PFSK-1 (cell line): Measurements from ENCODE around the gene POLR1F. TPM values are rescaled to one million over a fixed set of nuclear protein-coding genes. Genes with fewer than 3 reads are reported as not detected.

Source experiments
- FOXP2 ChIP-seq: optimal IDR thresholded peaks from 2 replicates; pipeline ENCODE3; 2011; ENCODE audit warnings: borderline replicate concordance, control low read depth, inconsistent platforms; ENCODE audit not compliant: insufficient read depth; ENCODE audit errors: extremely low read length, extremely low read depth
- POLR2AphosphoS5 ChIP-seq: IDR thresholded peaks from 2 replicates; pipeline ENCODE4 v1.6.1; 2012; ENCODE audit warnings: low read depth, mild to moderate bottlenecking, control low read depth, low read length, moderate library complexity
- SIN3A ChIP-seq: IDR thresholded peaks from 2 replicates; pipeline ENCODE4 v1.6.1; 2012; ENCODE audit warnings: mild to moderate bottlenecking, low read length, moderate library complexity, borderline replicate concordance; ENCODE audit not compliant: insufficient read depth
- TAF1 ChIP-seq: IDR thresholded peaks from 2 replicates; pipeline ENCODE4 v1.6.1; 2012; ENCODE audit warnings: low read length, control low read depth, borderline replicate concordance; ENCODE audit not compliant: insufficient read depth
- polyA plus RNA-seq: library from polyadenylated mRNA; unstranded; fragments of >200 nt; gene quantifications from one replicate; pipeline ENCODE4 v1.2.1, GENCODE V29; 2012; ENCODE audit warnings: low read depth, missing spikeins; ENCODE audit not compliant: insufficient read length
- TF ChIP-seq, protein P1 (sequence below), 2 experiments: IDR thresholded peaks; 2 replicates each; pipeline versions ENCODE4 v1.6.1 to v1.8.0; 2011 to 2012; ENCODE audit warnings: low read depth in 2 of 2, low read length in 2 of 2, control low read depth in 1 of 2, inconsistent platforms in 1 of 2, mild to moderate bottlenecking in 1 of 2, moderate library complexity in 1 of 2; ENCODE audit not compliant: insufficient read depth in 1 of 2

The POLR1F gene, protein sequence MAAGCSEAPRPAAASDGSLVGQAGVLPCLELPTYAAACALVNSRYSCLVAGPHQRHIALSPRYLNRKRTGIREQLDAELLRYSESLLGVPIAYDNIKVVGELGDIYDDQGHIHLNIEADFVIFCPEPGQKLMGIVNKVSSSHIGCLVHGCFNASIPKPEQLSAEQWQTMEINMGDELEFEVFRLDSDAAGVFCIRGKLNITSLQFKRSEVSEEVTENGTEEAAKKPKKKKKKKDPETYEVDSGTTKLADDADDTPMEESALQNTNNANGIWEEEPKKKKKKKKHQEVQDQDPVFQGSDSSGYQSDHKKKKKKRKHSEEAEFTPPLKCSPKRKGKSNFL
- polyA plus RNA-seq = 5.7 TPM

DNA sequence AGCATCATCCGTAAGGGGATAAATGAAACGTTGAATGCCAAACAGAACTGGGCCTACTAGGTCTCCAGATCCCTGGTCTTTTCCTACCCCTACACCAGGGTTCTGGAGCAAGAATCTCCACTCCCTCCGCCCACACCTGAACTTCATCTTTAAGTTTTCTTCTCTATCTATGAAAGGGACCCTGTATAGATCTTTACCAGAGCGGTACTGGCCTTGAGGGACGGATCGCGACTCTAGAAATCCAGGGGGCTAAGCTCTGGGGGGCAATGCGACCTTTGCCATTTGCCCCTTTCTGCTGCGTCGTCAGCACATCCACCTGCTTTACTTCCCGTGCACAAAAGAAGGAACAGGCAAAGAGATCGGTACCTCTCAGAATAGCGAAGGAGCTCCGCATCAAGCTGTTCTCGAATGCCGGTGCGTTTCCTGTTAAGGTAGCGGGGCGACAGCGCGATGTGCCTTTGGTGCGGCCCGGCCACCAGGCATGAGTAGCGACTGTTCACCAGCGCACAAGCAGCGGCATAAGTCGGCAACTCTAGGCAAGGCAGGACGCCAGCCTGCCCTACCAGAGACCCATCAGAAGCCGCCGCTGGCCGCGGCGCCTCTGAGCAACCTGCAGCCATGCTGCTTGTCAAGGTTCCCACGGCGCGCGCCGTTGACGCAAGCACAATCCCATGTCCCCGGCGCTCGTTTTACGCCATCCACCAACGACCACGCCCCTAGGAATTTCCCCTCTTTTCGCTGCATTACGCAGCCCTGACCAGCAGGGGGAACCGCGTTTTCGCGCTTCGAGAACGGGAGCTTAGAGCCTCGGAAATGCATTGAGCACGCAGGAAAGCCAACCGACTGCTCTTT, at the start of gene POLR1F:
POLR1F (minus strand) TSS at position 641 of the 852 bp plus-strand sequence; CDS start at position 620, 21 bp downstream.
- TF ChIP-seq TAF1 (peak; percentile 93), POLR2AphosphoS5 (peak; percentile 88), SIN3A (peak; percentile 92; the same call in 1 of the 2 replicates), FOXP2 (no peak)
- TF ChIP-seq, protein P1, sequence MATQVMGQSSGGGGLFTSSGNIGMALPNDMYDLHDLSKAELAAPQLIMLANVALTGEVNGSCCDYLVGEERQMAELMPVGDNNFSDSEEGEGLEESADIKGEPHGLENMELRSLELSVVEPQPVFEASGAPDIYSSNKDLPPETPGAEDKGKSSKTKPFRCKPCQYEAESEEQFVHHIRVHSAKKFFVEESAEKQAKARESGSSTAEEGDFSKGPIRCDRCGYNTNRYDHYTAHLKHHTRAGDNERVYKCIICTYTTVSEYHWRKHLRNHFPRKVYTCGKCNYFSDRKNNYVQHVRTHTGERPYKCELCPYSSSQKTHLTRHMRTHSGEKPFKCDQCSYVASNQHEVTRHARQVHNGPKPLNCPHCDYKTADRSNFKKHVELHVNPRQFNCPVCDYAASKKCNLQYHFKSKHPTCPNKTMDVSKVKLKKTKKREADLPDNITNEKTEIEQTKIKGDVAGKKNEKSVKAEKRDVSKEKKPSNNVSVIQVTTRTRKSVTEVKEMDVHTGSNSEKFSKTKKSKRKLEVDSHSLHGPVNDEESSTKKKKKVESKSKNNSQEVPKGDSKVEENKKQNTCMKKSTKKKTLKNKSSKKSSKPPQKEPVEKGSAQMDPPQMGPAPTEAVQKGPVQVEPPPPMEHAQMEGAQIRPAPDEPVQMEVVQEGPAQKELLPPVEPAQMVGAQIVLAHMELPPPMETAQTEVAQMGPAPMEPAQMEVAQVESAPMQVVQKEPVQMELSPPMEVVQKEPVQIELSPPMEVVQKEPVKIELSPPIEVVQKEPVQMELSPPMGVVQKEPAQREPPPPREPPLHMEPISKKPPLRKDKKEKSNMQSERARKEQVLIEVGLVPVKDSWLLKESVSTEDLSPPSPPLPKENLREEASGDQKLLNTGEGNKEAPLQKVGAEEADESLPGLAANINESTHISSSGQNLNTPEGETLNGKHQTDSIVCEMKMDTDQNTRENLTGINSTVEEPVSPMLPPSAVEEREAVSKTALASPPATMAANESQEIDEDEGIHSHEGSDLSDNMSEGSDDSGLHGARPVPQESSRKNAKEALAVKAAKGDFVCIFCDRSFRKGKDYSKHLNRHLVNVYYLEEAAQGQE (IDR thresholded peaks at IDR 0.05; ENCODE audit: insufficient read depth in 1 of 2, low read depth in 2 of 2, low read length in 2 of 2) = peak in 1 of 2 experiments; percentile 49; a peak in 2 of 4 replicates

DNA sequence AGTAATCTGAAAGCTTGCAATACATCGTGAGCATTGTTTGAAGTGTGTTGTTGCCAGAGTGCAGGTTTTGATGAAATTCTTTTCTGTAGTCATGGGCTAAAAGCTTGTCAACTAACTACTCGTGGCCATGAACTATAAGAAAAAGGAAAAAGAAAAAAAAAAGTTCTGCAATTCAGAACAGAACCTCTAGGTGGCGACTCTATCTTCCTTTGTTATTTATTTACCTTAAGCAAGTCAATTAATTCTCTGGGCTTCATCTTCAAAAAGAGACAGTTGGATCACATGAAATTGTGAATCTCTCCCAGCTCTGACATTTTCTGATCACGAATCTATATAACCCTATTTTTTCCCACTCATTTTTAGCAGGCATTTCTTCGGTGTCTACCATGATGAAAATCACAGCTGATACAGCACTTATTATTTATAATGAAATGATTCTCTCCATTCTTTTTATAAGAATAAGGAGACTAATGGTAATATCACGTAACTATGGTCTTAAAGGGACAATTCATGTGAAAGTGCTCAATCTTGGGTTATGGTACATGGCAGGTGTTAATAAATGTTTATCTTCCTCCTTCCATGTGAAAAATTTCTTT, 45.8 kb upstream of the POLR1F start:
- TF ChIP-seq SIN3A = no peak
- TF ChIP-seq, protein P1 (IDR thresholded peaks at IDR 0.05; ENCODE audit: insufficient read depth in 1 of 2, low read depth in 2 of 2, low read length in 2 of 2) = no peak
- no peak for TF ChIP-seq TAF1
- TF ChIP-seq POLR2AphosphoS5 = no peak
- no peak for TF ChIP-seq FOXP2

DNA sequence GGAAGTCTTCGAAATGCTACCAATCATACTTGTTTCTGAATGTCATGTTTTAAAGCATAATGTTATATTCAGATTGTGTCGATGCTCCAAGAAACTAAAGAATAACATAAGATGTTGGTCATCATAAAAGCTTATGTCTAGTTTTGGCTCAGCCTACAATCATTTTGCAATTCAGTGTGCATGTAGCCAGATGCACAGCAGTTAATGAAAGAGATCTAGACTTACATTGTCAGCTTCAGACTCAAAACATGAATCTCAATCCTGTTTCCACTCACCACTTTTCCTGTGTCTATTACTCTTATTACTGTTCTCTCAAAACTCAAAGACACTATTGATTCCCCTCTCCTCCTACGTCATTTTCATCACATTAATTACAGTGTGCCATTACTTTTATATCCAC, 43.2 kb upstream of the POLR1F start:
- TF ChIP-seq SIN3A = no peak
- TF ChIP-seq, protein P1 (IDR thresholded peaks at IDR 0.05; ENCODE audit: insufficient read depth in 1 of 2, low read depth in 2 of 2, low read length in 2 of 2) = no peak
- no peak for TF ChIP-seq FOXP2
- TF ChIP-seq TAF1 = no peak
- TF ChIP-seq POLR2AphosphoS5 = no peak

DNA sequence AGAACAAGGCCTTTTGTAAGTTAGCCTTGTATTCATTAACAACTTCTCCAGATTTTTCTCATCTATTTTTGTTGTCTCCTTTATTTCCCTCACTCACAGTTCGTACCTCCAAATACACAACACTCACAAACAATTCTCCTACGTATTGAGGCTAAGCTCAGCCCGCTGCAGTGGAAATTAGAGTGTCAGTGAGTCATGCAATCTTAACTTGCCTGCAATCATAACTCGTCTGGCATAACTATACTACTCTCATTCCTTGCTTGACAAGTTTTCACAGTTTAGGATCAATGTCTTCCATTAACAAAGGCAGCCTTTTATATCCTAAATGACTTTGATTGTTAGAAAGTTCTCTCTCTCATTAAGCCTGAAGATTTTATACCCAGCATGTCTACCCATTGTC, 40.8 kb upstream of the POLR1F start:
- no peak for TF ChIP-seq FOXP2
- TF ChIP-seq, protein P1 (IDR thresholded peaks at IDR 0.05; ENCODE audit: insufficient read depth in 1 of 2, low read depth in 2 of 2, low read length in 2 of 2) = no peak
- no peak for TF ChIP-seq SIN3A
- TF ChIP-seq TAF1 = no peak
- no peak for TF ChIP-seq POLR2AphosphoS5
